ENCODE measurements around the gene MAN2B2. TPM values are rescaled to one million over a fixed set of nuclear protein-coding genes. Genes with fewer than 3 reads are reported as not detected.

The MAN2B2 gene
- total and polyA plus RNA-seq, 12 donors = 6.0 to 27.1 (median 18.2) TPM

DNA sequence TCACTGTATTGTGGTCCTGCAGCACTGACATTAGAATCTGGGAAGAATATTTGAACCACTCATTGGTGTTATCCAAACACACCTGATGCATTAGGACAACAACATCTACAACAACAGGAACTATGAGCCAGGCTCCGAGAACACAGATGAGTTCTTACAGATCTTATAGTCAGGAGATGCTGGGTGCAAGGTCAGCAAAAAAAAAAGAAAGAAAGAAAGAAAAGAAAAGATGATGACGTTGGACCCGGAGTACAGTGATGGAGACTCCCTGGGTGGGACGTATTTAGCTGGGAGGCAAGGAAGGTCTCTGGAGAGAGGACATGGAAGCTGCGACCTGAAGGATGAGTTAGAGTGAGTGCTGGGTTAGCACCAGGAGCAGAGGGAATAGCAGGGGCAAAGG is 17.8 kb upstream of the MAN2B2 start:
- 69 to 71% methylated on average over 5 of the region's 5 CpGs for WGBS, 2 donors
- no peak for ATAC-seq
- H3K27me3 ChIP-seq = peaks cover 0 to 72% (median 53%) of the 10 kb centered on the region in 7 donors
- no peaks in the 10 kb centered on the region for H3K36me3 ChIP-seq
- H3K27ac ChIP-seq = no peak overlapping the region
- intact Hi-C loops (cut with DNase I) = no loop called here
- H3K9me3 ChIP-seq = peaks cover 0 to 5% (median 0%) of the 10 kb centered on the region in 11 donors
- no peak for DNase-seq
- TF ChIP-seq, protein P1, sequence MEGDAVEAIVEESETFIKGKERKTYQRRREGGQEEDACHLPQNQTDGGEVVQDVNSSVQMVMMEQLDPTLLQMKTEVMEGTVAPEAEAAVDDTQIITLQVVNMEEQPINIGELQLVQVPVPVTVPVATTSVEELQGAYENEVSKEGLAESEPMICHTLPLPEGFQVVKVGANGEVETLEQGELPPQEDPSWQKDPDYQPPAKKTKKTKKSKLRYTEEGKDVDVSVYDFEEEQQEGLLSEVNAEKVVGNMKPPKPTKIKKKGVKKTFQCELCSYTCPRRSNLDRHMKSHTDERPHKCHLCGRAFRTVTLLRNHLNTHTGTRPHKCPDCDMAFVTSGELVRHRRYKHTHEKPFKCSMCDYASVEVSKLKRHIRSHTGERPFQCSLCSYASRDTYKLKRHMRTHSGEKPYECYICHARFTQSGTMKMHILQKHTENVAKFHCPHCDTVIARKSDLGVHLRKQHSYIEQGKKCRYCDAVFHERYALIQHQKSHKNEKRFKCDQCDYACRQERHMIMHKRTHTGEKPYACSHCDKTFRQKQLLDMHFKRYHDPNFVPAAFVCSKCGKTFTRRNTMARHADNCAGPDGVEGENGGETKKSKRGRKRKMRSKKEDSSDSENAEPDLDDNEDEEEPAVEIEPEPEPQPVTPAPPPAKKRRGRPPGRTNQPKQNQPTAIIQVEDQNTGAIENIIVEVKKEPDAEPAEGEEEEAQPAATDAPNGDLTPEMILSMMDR (IDR thresholded peaks at IDR 0.05) = no peak
- no peaks in the 10 kb centered on the region for H3K4me1 ChIP-seq
- H3K4me3 ChIP-seq = no peak overlapping the region

DNA sequence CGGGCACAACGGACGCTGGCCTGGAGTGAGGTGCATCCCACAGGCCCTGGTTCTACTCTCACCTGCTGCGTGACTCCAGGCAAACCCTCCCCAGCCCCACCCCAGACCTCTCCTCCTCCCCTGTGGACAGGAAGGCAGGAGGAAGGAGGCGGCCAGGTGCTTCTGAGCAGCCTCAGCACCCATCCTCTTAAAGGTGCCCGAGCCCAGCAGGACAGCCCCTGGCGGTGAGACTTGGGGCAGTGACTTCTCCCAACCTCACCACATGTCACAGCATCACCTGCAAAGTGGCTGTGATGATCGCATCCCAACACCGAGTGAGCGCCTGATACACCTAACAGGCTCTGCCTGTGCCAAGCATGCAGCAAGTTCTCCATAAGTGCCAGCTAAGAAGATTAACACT is 17.1 kb upstream of the MAN2B2 start:
- DNase-seq (no peak), ATAC-seq (no peak)
- Histone ChIP-seq H3K27me3 (peaks cover under 1 to 76% (median 60%) of the 10 kb centered on the region in 7 donors), H3K9me3 (no peaks in the 10 kb centered on the region), H3K4me1 (peaks cover under 1 to 4% (median 2%) of the 10 kb centered on the region in 9 donors), H3K4me3 (no peak overlapping the region), H3K36me3 (no peaks in the 10 kb centered on the region), H3K27ac (no peak overlapping the region)
- 74 to 83% methylated on average over 9 to 10 of the region's 10 CpGs for WGBS, 2 donors
- intact Hi-C loops (cut with DNase I) = no loop called here
- TF ChIP-seq, protein P1 (IDR thresholded peaks at IDR 0.05) = no peak

DNA sequence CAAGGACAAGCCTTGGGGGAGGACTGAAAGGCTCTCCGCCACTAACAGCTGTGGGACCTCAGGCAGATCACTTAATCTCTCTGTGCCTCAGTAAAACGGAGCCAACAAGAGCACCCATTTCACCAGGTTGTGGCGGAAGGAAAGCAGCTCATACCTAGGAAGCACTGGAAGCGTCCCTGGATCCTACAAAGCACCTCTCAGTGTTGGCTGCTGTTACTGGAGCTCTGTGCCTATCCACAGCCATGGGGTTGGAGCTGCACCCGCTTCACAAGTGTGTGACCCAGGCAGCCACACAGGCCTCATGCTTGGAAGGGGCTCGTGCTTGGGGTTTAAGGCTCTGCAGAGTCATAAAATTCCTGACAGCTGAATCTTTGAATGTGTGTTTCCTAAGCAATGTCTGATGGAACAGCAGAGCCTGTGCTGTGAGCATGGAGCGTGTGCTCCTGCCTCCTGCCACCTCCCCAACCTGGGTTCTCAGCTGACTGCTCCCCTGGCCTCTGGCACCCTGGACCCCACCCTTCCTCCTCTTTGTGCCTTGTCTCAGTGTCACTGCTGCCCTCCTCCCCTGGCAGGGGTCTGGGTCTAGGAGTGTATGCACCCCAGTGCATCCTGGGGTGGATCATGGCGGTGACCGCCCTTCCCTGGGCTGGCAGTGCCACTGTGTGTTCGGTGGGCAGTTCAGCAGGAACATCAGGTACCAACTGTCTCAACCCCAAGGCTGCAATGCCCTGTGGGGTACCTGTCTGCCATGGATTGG is 14.4 kb upstream of the MAN2B2 start:
- WGBS, 2 donors = 66 to 75% methylated on average over 10 of the region's 10 CpGs
- ATAC-seq (no peak), DNase-seq (no peak)
- TF ChIP-seq, protein P1 (IDR thresholded peaks at IDR 0.05) = no peak
- Histone ChIP-seq H3K27ac (no peak overlapping the region), H3K27me3 (peaks cover 6 to 83% (median 75%) of the 10 kb centered on the region in 7 donors), H3K4me1 (peaks cover 5 to 15% (median 11%) of the 10 kb centered on the region in 9 donors), H3K4me3 (no peak overlapping the region), H3K36me3 (no peaks in the 10 kb centered on the region), H3K9me3 (no peaks in the 10 kb centered on the region)
- intact Hi-C loops (cut with DNase I) = no loop called here

DNA sequence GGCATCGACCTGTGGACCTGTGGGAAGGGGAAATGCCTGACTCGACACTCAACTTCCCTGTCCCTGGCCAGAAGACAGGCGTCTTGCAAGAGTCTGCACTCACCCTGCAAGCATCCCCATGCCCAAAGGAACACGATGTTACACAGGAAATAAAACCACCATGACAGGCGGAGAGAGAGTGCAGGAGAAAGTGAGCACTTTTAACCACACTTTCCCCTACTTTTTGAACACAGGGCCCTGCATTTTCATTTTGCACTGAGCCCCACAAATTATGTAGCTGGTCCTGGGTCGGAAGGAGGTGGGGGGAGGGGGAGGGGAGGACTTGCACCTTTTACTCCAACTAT is 13.8 kb upstream of the MAN2B2 start:
- DNase-seq (no peak), ATAC-seq (no peak)
- WGBS, 2 donors = 32 to 35% methylated on average over 6 of the region's 6 CpGs

More for the DNA sequence above, 13.8 kb upstream of the MAN2B2 start:
- peaks cover 6 to 87% (median 75%) of the 10 kb centered on the region in 7 donors for H3K27me3 ChIP-seq
- H3K27ac ChIP-seq = no peak overlapping the region
- no peaks in the 10 kb centered on the region for H3K36me3 ChIP-seq
- H3K9me3 ChIP-seq = no peaks in the 10 kb centered on the region
- TF ChIP-seq, protein P1 (IDR thresholded peaks at IDR 0.05) = no peak
- H3K4me1 ChIP-seq = peaks cover 5 to 15% (median 11%) of the 10 kb centered on the region in 9 donors
- H3K4me3 ChIP-seq = no peak overlapping the region
- intact Hi-C loops (cut with DNase I) = no loop called here
